Parathyroid adenoma (tissue), 2 donors: ENCODE results near the gene TGFBR1.

ENCODE experiments used
- H2AFZ ChIP-seq: fragments of 300-600 bp; sonication (generic); one replicate; pipeline ENCODE4 v1.7.0; 2017; ENCODE audit warnings: antibody characterized with exemption, mild to moderate bottlenecking
- H3K27ac ChIP-seq: fragments of 300-600 bp; sonication (generic); one replicate; pipeline ENCODE4 v1.7.0; 2017
- H3K27me3 ChIP-seq: fragments of 300-600 bp; sonication (generic); one replicate; pipeline ENCODE4 v1.7.0; 2017; ENCODE audit warnings: low read length; ENCODE audit not compliant: control insufficient read depth, insufficient read depth
- H3K36me3 ChIP-seq: fragments of 300-600 bp; sonication (generic); one replicate; pipeline ENCODE4 v1.7.0; 2017; ENCODE audit warnings: low read length; ENCODE audit not compliant: control insufficient read depth, insufficient read depth
- H3K4me1 ChIP-seq: fragments of 300-600 bp; sonication (generic); one replicate; pipeline ENCODE4 v1.7.0; 2017; ENCODE audit warnings: control low read depth
- H3K4me2 ChIP-seq: fragments of 300-600 bp; sonication (generic); one replicate; pipeline ENCODE4 v1.7.0; 2017; ENCODE audit warnings: low read length
- H3K4me3 ChIP-seq: fragments of 300-600 bp; sonication (generic); one replicate; pipeline ENCODE4 v1.7.0; 2017; ENCODE audit warnings: low read depth, low read length
- H3K79me2 ChIP-seq: fragments of 300-600 bp; sonication (generic); one replicate; pipeline ENCODE4 v1.7.0; 2017; ENCODE audit warnings: control low read depth
- H3K9ac ChIP-seq: fragments of 300-600 bp; sonication (generic); one replicate; pipeline ENCODE4 v1.7.0; 2017; ENCODE audit warnings: mild to moderate bottlenecking
- H3K9me3 ChIP-seq: fragments of 300-600 bp; sonication (generic); one replicate; pipeline ENCODE4 v1.7.0; 2017; ENCODE audit warnings: low read length; ENCODE audit not compliant: control insufficient read depth
- TF ChIP-seq, protein P1 (sequence below): fragments of 300-600 bp; sonication (generic); IDR thresholded peaks from one replicate; pipeline ENCODE4 v1.7.0; 2017; ENCODE audit warnings: antibody characterized with exemption, mild to moderate bottlenecking
- donor health status: primary hyperparathyroidism.

TGFBR1 gene

DNA sequence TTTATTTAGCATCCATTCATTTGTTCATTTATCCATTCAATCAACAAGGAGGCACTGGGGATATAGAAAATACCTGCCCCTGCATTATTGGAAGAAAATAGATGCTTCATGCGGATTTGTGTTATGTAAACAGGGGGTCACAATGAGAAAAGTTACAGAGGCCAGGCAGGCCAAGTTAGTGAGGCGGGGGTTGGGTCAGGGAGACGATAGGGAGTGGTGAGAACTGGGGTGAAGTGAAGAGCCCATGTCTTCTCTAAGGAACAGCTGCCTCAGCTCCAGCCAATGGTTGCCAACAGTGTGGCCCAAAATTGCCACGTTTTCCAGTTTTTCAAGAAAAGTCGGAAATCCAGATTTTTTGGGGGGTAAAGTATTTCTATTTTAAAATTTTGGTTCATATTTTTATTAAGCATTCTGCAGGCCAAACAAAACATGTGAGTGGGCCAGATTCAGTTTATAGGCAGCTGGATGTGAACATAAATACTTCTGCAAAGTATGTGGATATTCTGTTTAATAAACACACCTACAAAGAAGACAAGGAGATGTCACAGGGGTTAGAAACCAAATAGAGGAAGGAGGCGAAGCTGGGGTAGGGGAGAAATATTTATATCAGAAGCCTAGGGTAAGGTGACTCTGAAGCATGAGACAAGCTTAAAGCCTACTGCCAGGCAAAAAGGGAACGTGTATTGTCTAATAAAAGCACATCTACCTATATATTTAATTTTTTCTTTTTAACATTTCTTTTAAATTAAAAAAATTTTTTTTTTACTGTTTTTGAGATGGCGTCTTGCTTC is 72.9 kb downstream of the TGFBR1 start:
- Histone ChIP-seq H3K9ac (no peak overlapping the region), H3K27me3 (no peaks in the 10 kb centered on the region), H3K36me3 (no peaks in the 10 kb centered on the region), H3K79me2 (no peaks in the 10 kb centered on the region), H3K27ac (no peak overlapping the region), H3K9me3 (no peaks in the 10 kb centered on the region), H3K4me1 (no peaks in the 10 kb centered on the region), H2AFZ (no peak overlapping the region), H3K4me2 (no peak overlapping the region), H3K4me3 (no peak overlapping the region)
- TF ChIP-seq, protein P1, sequence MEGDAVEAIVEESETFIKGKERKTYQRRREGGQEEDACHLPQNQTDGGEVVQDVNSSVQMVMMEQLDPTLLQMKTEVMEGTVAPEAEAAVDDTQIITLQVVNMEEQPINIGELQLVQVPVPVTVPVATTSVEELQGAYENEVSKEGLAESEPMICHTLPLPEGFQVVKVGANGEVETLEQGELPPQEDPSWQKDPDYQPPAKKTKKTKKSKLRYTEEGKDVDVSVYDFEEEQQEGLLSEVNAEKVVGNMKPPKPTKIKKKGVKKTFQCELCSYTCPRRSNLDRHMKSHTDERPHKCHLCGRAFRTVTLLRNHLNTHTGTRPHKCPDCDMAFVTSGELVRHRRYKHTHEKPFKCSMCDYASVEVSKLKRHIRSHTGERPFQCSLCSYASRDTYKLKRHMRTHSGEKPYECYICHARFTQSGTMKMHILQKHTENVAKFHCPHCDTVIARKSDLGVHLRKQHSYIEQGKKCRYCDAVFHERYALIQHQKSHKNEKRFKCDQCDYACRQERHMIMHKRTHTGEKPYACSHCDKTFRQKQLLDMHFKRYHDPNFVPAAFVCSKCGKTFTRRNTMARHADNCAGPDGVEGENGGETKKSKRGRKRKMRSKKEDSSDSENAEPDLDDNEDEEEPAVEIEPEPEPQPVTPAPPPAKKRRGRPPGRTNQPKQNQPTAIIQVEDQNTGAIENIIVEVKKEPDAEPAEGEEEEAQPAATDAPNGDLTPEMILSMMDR: no peak

DNA sequence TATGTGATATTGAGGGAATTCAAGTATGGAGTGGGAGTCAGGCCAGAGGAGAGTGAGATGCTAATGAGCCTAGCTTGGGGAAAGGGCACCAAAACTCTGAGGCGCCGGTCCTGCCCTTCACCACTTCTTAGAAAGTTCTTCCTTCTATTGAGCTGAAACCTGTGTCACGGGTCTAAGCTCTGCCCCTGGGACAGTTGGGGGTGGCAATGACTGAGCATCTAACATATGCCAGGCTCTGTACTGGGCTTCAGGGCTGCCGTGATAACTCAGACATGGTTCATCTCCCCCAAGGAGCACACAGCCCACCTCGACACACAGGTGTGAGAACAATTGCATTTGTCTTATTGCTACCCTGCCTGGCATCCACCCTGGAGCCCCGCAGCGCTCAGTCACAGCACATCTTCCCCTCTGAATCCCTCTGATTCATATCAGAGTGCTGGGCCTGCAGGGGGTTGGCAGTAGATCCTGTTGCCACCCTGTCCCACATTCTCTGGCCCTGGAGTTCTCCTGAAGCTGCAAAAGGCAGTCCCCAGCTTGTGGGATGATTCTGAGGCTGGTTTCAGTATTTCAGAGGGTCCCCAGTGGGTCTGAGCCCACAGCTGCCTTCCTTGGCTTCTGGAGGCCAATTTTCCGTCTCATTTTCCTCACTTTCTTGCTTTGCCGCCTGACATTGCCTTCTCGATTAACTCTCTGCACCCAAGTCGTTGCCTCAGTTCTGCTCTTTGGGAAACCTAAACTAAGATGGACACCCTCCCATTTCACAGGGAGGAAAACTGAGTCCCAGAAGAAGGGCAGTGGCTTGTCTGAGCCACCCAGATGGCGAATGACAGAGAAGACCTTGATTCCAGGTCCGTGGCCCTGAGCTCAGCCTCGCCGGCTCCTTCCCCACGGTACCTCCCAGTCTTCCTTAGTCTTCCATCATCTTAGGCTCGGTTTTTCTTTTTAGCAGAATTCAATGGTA is 74.3 kb downstream of the TGFBR1 start:
- Histone ChIP-seq H3K4me1 (no peaks in the 10 kb centered on the region), H3K36me3 (no peaks in the 10 kb centered on the region), H3K27ac (no peak overlapping the region), H3K9ac (no peak overlapping the region), H3K4me2 (no peak overlapping the region), H3K9me3 (no peaks in the 10 kb centered on the region), H3K27me3 (no peaks in the 10 kb centered on the region), H3K79me2 (no peaks in the 10 kb centered on the region), H2AFZ (no peak overlapping the region), H3K4me3 (no peak overlapping the region)
- TF ChIP-seq, protein P1: no peak

DNA sequence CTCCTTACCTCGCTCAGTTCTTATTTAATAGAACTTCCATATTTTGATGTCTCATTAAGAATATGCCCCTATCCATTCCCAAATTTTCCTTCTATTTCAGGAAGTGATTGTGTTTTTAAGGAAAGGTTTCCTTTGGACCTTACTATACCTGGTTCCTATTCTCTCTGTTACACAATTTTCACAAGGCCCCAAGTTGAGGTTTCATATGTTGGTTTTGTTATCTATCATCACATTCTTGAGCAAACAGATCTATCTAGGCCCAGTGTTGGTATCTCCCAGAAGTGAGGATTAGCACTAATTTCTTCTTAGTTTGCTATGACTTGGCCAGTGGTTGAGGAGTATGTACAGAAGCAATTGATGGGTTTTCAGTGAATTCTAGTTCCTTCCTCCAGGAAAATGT is 75.3 kb downstream of the TGFBR1 start:
- Histone ChIP-seq H3K9me3 (no peaks in the 10 kb centered on the region), H3K4me1 (no peaks in the 10 kb centered on the region), H3K27ac (no peak overlapping the region), H3K36me3 (no peaks in the 10 kb centered on the region), H3K4me2 (no peak overlapping the region), H3K9ac (no peak overlapping the region), H3K4me3 (no peak overlapping the region), H3K79me2 (no peaks in the 10 kb centered on the region), H2AFZ (no peak overlapping the region), H3K27me3 (no peaks in the 10 kb centered on the region)
- TF ChIP-seq, protein P1: no peak

DNA sequence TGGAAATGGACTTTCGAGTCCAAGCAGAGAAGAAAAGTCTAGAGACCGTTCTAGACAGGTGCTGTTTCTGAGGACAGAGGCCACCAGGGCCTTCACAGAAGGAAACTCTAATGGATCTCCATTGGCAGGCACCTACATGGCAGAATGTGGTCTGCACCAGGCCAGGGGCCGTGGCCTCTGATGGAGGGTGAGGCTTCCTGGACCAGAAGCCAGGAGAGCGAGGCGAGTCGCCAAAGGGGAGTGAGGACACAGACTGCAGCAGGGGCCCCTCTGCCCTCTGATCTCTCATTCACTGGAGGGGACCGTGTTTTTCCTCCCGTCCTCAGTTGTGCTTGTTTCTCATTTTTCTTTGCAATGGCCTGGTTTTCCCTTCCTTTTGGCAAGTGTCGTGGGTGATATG is 75.7 kb downstream of the TGFBR1 start:
- Histone ChIP-seq H3K4me2 (no peak overlapping the region), H3K79me2 (no peaks in the 10 kb centered on the region), H3K9ac (no peak overlapping the region), H3K27ac (no peak overlapping the region), H3K36me3 (no peaks in the 10 kb centered on the region), H2AFZ (no peak overlapping the region), H3K4me3 (no peak overlapping the region), H3K9me3 (no peaks in the 10 kb centered on the region), H3K4me1 (no peaks in the 10 kb centered on the region), H3K27me3 (no peaks in the 10 kb centered on the region)
- TF ChIP-seq, protein P1: no peak
